CD4-positive, alpha-beta T cell treated with Interleukin-15 for 4 hours (primary cell): ENCODE results near the gene CKAP2L.
"Not testable (repeated sequence)": the region's sequence is repeated elsewhere in the genome, so short reads cannot be mapped to it uniquely, and the experiment has no call there.

Experiments used
- DNase-seq: peaks from one replicate; pipeline ENCODE4 v3.0.0-alpha.2; 2020; ENCODE audit warnings: low spot score

The CKAP2L gene

DNA sequence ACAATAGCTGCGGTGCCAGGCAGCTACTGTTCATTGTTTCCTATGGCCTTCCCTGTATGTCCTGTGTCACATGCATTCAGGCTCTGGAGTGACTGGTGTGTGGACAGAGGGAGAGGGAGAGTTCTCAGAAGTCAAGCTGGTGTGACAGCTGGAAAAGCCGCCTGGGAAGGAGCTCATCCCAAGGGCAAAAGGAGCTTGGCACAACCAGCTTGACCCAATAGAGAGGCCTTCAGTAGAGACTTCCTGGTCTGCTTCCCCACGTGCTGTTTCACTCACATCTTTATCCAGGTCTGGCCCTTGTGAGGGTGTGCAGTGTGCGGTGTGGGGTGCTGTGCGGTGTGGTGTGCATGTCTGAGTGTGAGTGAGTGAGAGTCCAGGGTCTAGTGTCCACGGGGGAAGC is 54.7 kb downstream of the CKAP2L start:
- DNase-seq: no peak

DNA sequence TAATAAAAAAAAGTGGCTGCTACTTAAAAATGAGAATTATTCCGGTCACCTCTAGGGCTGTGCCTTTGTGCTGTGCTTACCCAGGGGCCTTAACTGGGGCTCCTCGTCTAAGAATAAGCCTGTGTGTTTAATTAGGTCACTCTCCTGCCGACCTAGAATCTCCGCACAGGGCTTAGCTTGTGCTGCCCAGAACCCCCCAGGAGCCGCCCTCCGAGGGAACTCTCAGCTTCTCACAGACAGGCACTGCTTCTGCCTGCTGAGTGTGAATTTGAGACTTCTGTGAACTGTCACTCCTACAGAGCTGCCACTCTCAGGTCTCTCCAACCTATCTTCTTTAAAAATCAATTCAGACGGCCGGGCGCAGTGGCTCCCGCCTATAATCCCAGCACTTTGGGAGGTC is 55.4 kb downstream of the CKAP2L start:
- DNase-seq: no peak

DNA sequence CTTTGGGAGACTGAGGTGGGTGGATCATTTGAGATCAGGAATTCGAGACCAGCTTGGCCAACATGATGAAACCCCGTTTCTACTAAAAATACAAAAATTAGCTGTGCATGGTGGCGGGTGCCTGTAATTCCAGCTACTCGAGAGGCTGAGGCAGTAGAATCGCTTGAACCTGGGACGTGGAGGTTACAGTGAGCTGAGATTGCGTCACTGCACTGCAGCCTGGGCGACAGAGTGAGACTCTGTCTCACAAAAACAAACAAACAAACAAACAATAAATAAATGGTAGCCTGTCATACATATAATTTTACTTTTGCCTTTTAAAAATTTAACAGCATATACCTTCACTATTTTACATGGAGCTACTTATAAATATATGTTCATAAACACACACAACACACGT is 57.5 kb downstream of the CKAP2L start:
- DNase-seq: not testable (repeated sequence)

DNA sequence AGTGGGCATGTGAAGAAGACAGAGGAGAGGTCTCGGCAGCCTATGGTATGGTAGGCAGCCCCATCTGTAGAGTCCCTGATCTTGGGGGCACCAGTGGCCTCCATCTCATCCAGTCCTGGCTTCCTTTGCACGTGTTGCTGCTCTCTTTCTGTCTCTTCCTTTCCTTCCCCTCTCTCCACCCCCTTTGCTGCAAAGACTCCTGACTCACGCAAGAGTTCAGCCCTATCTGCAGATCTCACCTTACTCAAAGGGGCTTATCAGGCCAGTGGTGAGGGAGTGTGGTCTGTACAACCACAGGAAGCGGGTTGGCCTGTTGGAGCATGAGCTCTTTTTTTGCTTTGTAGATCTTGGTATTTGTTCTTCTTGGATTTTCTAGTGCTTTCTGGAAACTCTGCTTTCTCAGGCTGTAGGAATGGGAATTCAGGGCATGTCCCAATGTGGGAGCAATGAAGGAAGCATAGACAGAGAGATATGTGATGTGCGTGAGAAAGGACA is 58.2 kb downstream of the CKAP2L start:
- peak; percentile 51 for DNase-seq

DNA sequence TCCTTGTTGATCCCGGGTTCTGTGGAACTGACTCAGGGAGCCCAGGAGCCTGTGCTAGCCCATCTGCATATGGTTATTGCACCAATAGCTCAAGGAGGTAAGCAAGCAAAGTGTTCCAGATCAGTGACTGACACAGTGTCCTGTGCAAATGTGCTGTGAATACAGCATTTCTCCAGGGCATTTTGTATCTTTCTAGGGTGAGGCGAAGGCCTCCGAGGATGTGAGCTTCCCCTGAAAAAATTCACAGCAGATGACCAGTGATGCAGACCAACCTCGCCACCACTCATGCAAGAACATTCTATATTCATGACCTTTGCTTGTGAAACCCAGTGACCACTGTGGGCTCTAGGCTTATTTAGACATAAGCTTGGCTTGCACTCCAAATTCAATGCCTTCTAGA is 58.8 kb downstream of the CKAP2L start:
- DNase-seq: no peak

DNA sequence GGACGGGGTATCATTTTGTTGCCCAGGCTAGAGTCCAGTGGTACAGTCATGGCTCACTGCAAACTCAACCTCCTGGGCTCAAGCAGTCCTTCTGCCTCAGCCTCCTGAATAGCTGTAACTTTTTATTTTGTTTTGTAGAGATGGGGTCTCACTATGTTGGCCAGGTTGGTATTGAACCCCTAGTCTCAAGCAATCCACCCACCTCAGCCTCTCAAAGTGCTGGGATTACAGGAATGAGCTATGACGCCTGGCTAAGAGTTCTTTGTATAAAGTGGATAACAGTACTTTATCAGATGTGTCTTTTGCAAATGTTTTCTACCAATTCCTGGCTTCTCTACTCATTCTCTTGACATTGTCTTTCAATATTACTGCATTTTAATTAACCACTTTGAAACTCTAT is 60.7 kb downstream of the CKAP2L start:
- no peak for DNase-seq

DNA sequence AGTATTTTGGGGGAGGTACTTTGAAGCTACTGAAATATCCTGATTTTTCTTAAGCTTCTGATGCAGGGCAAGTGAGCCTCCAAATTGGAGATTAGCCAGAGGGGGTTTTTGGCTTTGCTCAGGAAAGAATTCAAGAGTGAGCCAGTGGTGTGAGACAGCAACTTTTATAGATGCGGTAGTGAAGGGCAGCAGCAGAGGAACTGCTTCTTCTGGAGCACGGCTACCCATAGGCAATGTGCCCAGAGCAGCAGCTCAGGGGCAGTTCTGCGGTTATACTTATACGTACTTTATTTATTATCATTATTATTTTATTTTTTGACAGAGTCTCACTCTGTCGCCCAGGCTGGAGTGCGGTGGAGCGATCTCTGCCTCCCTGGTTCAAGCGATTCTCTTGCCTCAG is 63.4 kb downstream of the CKAP2L start:
- DNase-seq: no peak

DNA sequence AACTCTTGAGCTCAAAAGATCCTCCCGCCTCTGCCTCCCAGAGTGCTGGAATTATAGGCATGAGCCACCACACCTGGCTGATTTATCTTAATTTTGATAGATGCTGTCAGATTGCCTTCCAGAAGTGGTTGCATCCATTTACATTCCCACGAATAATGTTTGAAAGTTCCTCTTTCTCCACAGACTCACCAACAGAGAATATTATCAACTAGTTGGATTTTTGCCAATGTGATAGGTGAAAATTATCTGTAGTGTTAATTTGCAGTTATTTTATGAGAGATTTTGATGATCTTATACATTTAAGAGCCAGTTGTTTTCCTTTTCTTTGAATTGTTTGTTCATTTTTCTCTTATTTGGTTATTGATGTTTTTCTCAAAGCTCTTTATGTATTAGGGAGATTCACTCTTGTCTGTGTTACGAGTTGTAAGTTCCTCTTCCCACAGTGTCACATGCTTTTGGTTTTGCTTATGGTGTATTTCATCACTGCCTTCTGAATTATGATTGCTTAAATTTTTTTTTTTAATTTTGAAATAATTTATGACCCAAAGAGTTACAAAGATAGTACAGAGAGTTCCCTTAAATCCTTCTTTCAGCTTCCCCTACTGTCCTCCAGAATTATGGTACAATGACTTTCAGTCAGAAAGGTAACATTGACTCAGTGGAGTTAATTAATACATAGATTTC is 64.3 kb downstream of the CKAP2L start:
- no peak for DNase-seq

DNA sequence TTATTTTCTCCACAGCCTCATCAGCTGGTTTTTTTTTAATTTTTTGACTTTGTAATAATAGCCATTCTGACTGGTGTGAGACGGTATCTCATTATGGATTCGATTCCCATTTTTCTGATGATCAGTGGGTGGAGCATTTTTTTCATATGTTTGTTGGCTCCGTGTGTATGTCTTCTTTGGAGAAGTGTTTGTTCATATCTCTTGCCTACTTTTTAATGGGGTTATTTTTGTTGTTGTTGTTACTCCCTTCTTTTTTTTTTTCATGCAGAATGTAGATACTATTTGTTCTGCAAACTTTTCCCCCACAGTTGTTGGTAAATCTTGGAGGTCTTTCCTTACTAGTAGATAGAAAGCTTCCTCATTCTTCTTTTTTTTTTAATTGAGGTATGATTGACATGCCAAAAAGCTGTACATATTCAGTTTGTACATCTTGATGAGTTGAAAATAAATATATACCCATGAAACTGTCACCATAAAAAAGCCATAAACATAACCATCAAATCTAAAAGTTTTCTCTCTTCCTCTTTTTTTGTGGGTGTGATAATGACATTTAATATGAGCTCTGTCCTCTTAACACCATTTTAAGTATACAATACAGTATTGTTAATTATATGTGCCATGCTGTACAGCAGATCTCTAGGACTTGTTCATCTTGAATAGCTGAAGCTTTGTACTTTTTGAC is 65.4 kb downstream of the CKAP2L start:
- no peak for DNase-seq

DNA sequence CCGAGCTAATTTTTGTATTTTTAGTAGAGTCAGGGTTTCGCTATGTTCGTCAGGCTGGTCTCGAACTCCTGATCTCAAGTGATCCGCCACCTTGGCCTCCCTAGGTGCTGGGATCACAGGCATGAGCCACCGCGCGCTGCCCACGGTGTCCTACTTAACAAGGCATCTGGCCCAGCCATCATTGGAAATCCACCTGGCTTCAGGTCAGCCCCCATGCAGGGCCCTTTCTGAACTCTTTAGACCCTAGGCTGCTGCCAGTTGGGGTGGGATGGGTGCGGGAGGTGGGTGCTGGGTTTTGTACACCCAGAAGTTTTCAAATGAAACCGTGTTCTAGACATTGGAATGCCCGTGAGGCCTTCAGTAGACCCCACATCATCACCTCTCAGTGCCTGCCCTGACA is 70.2 kb downstream of the CKAP2L start:
- no peak for DNase-seq

DNA sequence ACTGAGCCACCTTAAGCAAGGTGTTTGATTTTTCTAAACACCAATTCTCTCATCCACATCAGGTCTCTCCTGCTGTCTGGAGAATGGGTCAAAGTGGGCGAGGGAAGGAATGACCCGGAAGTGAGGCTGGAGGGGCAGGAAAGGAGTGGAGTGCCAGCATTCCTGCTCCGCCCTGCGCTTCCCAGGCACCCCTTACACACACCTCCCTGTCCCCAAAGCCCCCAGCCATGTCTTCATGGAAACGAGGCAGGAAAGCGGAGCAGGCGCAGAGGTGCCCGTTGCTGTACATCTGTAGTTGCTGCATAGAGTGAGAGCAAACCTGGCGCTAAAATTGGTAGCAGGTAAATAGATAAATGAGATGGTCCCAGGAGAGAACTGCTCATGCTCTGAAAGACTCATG is 70.8 kb downstream of the CKAP2L start:
- DNase-seq: no peak

DNA sequence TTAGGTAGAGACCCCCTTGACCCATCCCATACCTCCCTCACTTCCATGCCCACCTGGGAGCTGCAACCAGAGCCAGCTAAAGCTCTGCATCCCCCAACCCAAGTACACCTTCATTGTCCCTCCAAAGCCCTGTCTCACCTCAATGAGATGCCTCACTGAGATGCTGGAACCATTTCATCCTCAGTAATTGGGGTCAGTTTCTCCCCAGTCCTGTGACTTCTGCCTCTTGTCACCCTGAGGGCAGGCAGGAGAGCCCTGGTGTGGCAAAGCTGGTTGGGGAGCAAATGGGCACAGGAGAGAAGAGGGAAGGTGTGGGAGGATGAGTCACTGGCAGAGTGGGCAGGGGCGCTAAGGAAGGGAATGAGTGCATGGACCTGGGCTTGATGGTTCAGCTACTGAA is 71.5 kb downstream of the CKAP2L start:
- no peak for DNase-seq

DNA sequence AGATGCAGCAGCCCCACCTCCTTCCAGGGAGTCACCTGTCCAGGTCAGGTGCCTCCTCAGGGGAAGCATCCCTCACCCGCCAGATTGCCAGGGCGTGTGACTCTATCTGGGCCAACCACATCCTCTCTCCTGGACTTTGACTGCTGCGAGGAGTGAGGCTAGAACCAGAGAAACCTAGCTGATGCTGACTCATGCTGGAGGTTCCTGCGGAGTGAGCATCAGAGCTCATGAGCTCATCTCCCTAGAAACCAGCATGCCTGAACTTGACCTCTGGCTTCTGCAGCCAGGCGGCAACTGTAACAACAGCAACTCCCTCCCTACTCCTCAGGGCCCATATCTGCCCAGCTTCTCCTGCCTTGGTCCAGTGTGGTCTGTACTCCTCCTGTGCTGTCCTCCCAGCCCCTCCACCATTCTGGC is 71.9 kb downstream of the CKAP2L start:
- DNase-seq: peak; percentile 69

DNA sequence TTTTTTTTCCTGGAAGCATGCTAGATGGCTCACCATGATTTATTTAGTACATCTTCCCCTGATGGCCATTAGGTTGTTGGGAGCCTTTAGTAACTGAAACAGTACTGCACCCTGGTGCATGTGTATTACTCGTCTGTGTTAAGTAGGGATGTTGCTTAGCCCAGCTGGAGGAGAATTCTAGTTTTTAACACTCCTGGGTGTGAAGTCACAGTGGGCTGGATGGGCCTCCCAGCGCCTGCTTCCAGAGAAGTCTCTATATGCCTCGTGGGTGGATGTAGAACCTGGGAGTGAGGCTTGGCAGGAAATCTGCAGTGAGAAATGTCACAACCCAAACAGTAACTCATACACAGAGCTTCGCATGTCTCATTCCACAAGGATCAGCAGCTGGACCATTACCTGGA is 72.5 kb downstream of the CKAP2L start:
- DNase-seq: no peak

DNA sequence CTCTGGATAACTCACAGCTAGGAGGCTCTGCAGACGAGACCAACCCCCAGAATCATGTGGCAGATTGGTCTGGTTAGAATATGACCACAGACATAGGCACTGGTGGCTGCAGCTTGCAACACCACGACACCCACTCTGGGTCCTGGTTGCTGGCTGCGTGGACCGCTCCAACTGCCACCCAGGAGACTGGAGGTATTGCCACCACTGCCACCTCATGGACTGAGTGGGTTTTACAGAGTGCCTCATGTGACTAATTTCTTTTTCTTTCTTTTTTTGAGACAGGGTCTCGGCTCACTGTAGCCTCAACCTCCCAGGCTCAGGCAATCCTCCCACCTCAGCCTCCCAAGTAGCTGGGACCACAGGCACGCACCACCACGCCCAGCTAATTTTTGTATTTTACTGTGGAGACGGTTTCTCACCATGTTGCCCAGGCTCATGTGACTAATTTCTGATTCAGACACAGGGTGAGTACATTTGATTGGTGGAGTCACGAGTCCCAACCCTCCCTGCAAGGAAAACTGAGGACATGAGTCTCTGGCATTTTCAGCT is 73.5 kb downstream of the CKAP2L start:
- DNase-seq: peak; percentile 69

DNA sequence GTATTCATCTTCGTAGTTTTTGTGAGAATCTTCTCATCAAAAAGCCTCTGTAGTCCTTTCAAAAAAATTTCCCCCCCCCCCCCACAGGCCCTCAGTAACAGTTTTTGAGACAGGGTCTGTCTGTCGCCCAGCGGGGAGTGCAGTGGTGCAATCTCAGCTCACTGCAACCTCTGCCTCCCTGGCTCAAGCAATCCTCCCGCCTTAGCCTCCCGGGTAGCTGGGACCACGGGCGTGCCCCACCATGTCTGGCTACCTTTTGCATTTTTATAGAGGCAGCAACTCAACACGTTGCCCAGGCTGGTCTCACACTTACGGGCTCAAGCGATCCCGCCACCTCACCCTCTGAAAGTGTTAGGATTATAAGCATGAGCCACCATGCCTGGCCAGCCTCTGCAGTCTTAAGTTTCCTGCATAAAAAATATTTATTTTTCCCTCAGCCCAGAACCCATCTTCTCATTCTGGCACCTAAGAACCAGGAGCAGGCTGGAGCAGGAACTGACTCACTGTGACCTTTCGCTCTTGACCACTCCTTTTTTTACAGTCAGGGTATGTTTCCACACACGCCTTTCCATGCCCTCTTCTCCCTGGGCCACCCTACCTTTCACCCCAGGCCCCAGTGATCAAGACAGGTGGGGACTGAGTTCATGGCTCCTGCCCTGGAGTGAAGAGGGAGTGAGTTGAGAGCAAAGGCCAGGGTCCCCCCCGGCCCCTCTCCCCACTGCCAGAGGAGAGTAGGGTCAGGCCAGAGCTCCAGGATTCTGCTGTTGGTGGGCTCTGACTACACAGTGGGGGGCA is 76.1 kb downstream of the CKAP2L start:
- no peak for DNase-seq

DNA sequence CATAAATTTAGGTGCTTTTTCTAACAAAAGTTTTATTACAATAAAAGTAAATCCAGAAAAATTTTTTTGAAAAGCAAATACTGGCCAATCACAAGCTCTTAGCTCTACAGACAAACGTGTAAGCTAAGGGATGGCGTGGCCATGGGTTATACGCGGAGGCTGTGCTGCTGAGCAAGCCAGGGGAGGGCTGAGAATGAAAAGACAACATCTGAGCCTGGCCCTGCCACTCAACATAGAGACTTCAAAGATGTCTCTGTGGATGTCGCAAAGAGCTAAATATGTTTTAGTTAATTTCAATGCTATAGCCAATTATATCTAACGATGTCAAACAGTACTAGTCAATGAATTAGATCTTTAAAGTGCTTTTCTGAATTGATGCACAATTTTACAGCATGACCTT is 76.9 kb downstream of the CKAP2L start:
- DNase-seq: no peak
